ENCODE results near the gene IGSF22. TPM values are rescaled to one million over a fixed set of nuclear protein-coding genes. Genes with fewer than 3 reads are reported as not detected.

IGSF22 gene
- total RNA-seq, 1 experiment from 2014 or later = not detected

GRCh38 chr11:18771266-18772035 lies 45.5 kb upstream of the IGSF22 start (continued):
- TF ChIP-seq ZBTB33 (IDR thresholded peaks at IDR 0.05; ENCODE audit: extremely low read depth, insufficient replicate concordance, low read length) (no peak), ZFX (IDR thresholded peaks at IDR 0.05) (no peak), CBX3 (IDR thresholded peaks at IDR 0.05; ENCODE audit: low read depth) (no peak), SP1 (IDR thresholded peaks at IDR 0.05; ENCODE audit: low read depth) (no peak), POLR2A (IDR thresholded peaks at IDR 0.05; ENCODE audit: borderline replicate concordance, extremely low read depth, insufficient read depth, insufficient read length) (no peak), FOSL1 (IDR thresholded peaks at IDR 0.05; ENCODE audit: low read depth) (no peak), EZH2phosphoT487 (IDR thresholded peaks at IDR 0.05; ENCODE audit: borderline replicate concordance) (no peak)

GRCh38 chr11:18770479-18771125 lies 44.6 kb upstream of the IGSF22 start:
- Histone ChIP-seq H3K9ac (ENCODE audit: low read length) (no peak overlapping the region), H3K4me2 (ENCODE audit: low read length) (no peak overlapping the region), H2AFZ (ENCODE audit: low read depth, low read length, poor library complexity, severe bottlenecking) (no peak overlapping the region), H3K27ac (ENCODE audit: low read depth, low read length) (no peak overlapping the region), H3K27me3 (ENCODE audit: insufficient read depth, low read length) (no peaks in the 10 kb centered on the region), H3K79me2 (ENCODE audit: insufficient read depth, low read length) (no peaks in the 10 kb centered on the region), H3K36me3 (ENCODE audit: control insufficient read depth in 1 of 2, insufficient read depth in 2 of 2, low read length in 2 of 2) (no peaks in the 10 kb centered on the region), H3K9me2 (ENCODE audit: insufficient read depth) (no peaks in the 10 kb centered on the region), H3K9me3 (ENCODE audit: control insufficient read depth in 1 of 2, insufficient read depth in 1 of 2, low read depth in 1 of 2, low read length in 2 of 2) (no peaks in the 10 kb centered on the region), H3K4me1 (ENCODE audit: control insufficient read depth in 1 of 2, insufficient read depth in 2 of 2, low read length in 2 of 2) (no peaks in the 10 kb centered on the region), H3K4me3 (replicated peaks in 1 of 2; ENCODE audit: low read depth in 1 of 2, low read length in 2 of 2) (no peak overlapping the region), H4K20me1 (ENCODE audit: insufficient read depth) (no peaks in the 10 kb centered on the region)
- intact Hi-C loops (cut with micrococcal nuclease) = no loop called here
- no peak for ATAC-seq
- BruUV-seq (replicated peaks) = no TSS peak
- CTCF ChIA-PET = no interaction called here
- no peak for DNase-seq (ENCODE audit: low read depth, low spot score)
- POLR2A ChIA-PET = no interaction called here
- RAD21 ChIA-PET (ENCODE audit: low non-redundant PET in 1 of 2, low total read pairs in 2 of 2, uncharacterized antibody in 2 of 2, unreplicated experiment in 2 of 2) = no interaction called here
- TF ChIP-seq MAX (IDR thresholded peaks at IDR 0.05) (no peak), CTCF (IDR thresholded peaks at IDR 0.05 in 2 of 3, conservative IDR thresholded peaks at IDR 0.05 in 1 of 3; ENCODE audit: borderline replicate concordance in 1 of 3, insufficient read depth in 1 of 3, low read depth in 2 of 3, low read length in 2 of 3) (no peak), JUND (IDR thresholded peaks at IDR 0.05) (no peak), ATF3 (IDR thresholded peaks at IDR 0.05) (no peak), FOSL1 (IDR thresholded peaks at IDR 0.05; ENCODE audit: low read depth) (no peak), RAD21 (IDR thresholded peaks at IDR 0.05; ENCODE audit: low read depth) (no peak), ZNF274 (IDR thresholded peaks at IDR 0.05; ENCODE audit: low read depth, low read length) (no peak), EZH2 (IDR thresholded peaks at IDR 0.05) (no peak), ZFX (IDR thresholded peaks at IDR 0.05) (no peak), EGR1 (IDR thresholded peaks at IDR 0.05; ENCODE audit: low read depth) (no peak), REST (IDR thresholded peaks at IDR 0.05; ENCODE audit: low read depth) (no peak), SP1 (IDR thresholded peaks at IDR 0.05; ENCODE audit: low read depth) (no peak), SRF (IDR thresholded peaks at IDR 0.05; ENCODE audit: low read depth) (no peak)

Data from HCT116 (cell line).